GM19395 (cell line): Measurements from ENCODE around the gene ACKR2.

Experiments
- ATAC-seq: cut with Tn5 transposase; IDR thresholded peaks from one replicate; pipeline ENCODE4 v1.9.1; 2021; ENCODE audit warnings: mild to moderate bottlenecking, moderate library complexity; ENCODE audit not compliant: unreplicated experiment

Gene ACKR2

DNA sequence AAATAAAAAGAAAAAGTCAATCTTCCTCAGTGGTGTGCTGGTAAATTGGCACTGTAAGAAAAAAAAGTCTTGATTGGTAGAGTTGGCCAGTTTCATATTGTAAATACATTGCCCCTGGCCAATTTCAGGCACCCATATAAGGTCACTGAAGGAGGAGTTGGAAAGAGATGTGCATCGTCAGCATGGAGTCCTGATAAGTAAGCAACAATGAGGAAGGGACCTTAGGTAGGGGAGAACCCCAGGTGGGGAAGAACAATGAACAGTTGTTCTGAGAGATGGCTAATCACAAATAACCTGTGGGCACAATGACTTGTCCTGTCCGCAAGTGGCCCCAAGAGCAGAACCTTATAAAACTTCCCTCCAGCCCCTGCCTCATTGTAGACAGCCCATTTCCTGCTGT, 75.1 kb downstream of the ACKR2 start:
- no peak for ATAC-seq

DNA sequence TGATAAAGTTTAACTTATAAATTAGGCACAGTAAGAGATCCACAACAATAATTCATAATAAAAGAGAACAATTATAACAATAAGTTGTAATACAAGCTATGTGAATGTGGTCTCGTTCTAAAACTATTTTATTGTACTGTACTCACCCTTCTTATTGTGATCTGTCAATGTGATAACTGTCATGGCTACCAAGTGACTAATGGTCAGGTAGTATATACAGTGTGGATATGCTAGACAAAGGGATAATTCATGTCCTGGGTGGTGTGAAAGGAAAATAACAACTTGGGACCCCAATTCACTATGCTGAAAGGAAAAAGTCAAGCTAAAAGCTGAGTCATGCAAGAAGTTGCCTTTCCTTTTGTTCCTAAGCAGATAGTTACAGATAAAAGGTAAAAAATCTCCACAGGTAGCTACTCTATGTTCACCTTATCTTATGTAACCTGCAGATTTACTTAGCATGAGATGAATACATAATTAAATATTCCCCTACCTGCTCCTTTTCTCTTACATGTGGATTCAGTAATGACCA, 77.1 kb downstream of the ACKR2 start:
- ATAC-seq, result no peak

DNA sequence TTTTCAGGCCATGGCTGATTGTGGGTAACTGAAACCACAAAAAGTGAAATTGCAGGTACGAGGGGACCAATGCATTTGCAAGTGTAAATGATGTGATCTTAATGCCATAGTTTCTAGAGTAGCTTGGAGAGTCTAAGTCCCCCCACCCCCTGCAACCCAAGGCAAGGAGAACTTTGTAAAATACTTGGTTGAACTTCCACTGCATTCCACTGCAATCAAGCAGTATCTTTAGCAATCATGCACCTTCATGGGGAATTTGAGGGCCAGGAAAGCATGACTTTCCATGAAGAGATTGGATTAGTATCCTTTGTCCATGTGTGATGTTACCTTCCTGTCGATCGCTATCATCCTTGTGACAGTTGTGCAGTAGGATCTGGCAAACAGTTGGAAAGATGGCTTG, 77.8 kb downstream of the ACKR2 start:
- ATAC-seq, result no peak

DNA sequence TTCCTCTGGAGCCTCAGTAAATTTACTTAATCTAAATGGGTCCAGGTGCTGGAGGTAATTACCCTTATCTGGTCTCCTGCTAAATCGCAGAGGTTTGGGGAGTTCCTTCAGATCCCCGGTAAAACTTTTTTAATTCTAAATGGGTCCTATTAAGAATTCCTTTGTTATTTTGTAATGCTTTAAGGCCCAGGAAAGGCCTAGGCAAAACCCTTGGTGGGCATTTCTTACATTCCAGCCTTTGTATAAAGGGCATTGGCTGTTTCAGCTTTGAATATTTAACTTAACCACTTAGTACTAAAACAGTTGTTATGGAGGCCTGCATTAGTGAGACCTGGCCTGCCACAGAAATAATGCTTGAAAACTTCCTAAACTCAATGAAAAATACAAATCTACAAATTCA, 81.8 kb downstream of the ACKR2 start:
- no peak for ATAC-seq

DNA sequence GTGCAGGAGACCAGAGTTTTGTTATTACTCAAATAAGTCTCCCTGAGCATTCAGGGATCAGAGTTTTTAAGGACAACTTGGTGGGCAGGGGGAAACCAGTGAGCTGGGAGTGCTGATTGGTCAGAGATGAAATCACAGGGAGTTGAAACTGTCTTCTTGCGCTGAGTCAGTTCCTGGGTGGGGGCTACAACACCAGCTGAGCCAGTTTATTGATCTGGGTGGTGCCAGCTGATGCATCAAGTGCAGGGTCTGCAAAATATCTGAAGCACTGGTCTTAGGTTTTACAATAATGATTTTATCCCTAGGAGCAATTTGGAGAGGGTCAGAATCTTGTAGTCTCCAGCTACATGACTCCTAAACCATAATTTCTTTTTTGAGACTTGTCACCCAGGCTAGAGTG, 82.9 kb downstream of the ACKR2 start:
- no peak for ATAC-seq

DNA sequence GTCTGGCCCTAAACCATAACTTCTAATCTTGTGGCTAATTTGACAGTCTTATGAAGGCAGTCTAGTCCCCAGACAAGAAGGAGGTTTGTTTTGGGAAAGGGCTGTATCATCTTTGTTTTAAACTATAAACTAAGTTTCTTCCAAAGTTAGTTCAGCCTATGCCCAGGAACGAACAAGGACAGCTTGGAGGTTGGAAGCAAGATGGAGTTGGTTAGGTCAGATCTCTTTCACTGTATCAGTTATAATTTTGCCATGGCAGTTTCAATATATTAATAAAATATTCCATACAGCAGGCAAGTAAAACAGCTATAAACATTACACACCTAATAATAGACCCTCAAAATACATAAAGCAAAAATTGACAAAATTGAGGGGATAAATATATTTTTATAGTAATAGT, 83.6 kb downstream of the ACKR2 start:
- ATAC-seq, result no peak

DNA sequence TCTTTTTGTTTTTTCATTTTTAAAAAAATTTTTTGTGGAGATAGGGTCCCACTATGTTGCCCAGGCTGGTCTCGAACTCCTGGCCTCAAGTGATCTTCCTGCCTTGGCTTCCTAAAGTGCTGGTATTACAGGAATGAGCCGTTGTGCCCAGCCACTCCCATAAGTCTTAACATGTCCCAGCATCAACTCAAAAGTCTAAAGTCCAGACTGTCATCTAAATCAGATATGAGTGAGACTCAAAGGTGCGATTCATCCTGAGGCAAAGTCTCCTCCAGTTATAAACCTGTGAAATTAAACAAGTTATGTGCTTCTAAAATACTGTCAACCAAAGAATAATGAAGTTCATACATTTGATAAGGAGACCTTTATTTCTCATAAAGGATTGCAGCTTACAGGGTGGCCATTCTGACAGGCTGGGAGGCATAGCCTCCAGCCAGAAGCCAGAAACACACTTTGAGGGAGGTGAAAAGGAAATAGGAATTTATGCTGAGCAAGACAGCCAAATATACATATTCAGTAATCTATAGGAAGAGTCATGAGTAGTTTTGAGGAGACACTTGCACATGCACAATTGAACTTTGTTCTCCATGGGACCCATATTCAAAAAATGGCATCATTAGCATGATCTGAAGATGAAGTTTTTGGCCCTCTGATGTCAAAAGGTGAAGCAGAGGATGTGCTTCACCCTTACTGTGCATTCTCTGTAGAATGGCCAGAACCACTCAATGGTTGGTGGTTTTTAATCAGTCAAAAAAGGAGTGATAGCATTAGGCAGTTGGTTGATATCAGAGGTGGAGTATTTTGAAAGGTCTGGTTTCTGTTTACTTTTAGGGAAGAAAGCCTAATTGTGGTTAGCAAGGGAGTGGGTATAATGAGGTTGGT, 85.7 kb downstream of the ACKR2 start:
- no peak for ATAC-seq

DNA sequence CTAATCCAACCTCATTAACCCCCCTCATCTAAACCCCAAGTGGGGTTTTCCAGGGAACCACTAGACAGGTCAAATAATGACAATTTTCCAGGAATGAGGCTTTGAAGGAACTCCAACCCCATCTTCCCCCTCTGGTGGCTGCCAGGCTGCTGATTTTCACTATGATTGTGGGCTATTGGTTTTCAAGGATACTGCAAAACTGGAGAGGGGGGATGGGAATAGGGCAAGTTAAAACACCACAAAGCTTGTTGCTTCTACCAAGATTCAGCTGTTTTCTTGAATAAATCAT, 86.3 kb downstream of the ACKR2 start:
- no peak for ATAC-seq

DNA sequence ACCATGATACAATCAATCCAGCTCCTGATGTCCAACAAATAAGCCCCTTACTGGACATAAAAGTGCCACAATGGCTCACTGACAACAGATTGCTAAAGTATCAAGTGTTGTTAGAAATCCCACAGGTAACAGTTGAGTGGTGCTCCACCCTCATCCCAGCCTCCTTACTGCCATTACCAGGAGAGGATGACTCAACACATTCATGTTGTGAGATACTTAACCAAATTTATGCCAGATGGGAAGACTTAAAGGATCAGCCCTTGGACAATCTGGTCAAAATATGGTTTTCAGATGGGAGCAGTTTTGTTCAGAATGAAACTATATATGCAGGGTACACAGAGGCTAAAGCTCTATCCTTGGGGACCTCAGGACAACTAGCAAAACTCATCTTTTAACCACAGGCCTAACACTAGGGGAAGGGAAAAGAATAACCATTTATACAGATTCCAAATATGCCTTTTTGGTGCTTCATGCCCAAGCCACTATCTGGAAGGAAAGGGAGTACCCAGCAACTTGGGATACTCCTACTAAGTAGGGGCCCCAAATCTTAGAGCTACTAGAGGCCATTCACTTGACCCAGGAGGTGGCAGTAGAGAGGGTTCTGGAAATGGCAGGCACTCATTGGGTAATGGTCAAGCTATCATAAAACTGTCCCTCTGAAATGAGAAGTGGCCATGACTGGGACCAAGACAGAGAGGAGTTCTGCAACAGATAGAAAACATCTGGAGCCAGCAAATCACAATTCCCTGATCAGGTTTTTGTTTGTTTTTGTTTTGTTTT, 89.8 kb downstream of the ACKR2 start:
- no peak for ATAC-seq

DNA sequence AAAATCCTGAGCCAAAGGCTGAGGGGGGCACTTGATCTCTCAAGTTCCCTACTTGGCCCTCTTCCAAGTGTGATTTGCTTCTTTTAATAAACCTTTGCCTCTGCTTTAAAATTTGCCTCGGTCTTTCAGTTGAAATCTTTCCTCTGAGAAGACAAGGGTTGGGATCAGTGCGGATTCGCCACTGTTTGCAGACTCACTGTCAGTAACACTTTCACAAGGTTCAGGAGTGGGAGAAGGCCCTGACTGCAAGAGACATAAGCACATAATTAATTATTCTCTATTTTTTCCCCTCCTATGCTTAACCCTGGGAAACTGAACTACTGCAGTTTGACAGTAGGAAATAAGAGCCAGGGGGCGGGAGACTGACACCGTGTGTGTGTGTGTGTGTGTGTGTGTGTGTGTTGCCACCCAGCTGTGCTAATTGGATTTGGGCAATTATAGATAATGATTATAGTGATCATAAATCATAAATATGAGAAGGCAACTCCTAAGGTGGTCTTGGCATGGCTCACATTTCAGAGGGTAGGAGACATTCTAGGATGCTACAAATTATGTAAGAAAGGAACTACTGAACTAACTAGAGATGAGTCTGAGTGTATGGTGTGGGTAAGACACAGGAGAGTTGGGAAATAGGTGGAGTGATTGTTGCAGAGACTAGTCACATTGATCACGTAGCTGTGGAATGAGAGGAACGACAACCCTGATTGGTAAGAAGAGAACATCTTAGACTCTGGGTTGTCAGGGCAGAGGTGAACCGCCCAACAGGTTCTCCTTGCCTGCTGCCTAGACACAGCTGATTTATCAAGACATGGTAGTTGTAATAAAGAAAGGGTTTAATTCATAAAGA, 91.2 kb downstream of the ACKR2 start:
- no peak for ATAC-seq

DNA sequence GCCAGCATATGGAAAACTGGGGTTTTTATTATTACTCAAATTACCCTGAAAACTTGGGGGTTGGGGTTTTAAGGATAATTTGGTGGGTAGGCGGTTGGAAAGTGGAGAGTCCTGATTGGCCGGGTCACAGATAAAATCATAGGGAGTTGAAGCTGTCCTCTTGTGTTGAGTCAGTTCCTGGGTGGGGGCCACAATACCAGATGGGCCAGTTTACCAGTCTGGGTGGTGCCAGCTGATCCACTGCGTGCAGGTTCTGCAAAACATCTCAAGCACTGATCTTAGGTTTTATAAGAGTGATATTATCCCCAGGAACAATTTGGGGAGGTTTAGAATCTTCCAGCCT, 91.8 kb downstream of the ACKR2 start:
- ATAC-seq, result no peak

DNA sequence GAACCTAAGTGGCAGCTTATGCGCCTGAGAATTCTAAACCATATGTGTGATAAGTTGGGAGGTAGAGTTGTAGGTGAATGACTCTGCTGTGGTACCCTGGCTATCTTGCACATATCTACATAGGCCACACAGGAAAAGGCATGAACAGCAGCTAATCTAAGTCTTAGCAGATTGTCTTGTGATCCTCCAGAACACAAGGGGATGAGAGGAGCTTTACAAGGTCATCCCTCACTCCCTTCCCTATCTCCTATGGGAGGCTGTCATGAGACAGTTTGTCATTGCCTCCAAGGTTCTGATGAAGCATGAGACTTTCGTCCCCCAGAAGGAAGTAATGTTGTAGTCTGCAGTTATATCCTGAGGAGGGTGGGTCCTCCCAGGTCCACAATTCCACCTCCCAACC, 93.0 kb downstream of the ACKR2 start:
- ATAC-seq, result no peak

DNA sequence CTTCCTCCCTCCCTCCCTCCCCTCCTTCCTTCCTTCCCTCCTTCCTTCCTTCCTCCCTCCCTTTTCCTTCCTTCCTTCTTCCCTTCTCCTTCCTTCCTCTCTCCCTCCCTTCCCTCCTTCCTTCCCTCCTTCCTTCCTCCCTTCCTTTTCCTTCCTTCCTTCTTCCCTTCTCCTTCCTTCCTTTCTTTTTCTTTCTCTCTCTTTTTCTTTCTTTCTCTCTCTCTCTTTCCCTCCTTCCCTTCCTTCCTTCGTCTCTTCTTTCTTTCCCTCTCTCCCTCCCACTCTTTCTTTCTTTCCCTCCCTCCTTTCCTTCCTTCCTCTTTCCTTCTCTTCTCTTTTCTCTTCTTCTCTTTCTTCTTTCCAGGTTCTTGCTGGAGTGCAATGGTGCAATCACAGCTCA, 94.8 kb downstream of the ACKR2 start:
- no peak for ATAC-seq

DNA sequence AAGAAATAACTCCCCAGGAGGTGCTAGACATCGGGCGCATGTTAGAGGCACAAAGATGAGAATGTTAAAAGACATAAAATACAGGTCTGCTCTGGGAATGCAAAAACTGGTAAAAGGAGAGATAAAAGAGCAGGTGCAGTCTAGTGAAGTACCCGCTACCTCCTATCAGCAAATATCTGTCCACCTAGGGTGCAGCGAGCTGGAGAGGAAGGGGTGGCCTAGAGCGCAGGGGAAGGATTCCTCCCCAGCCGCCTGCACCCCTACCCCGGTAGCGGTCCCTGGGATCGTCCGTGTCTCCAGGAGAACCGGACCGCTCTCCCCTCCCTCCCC, 96.5 kb downstream of the ACKR2 start:
- no peak for ATAC-seq

DNA sequence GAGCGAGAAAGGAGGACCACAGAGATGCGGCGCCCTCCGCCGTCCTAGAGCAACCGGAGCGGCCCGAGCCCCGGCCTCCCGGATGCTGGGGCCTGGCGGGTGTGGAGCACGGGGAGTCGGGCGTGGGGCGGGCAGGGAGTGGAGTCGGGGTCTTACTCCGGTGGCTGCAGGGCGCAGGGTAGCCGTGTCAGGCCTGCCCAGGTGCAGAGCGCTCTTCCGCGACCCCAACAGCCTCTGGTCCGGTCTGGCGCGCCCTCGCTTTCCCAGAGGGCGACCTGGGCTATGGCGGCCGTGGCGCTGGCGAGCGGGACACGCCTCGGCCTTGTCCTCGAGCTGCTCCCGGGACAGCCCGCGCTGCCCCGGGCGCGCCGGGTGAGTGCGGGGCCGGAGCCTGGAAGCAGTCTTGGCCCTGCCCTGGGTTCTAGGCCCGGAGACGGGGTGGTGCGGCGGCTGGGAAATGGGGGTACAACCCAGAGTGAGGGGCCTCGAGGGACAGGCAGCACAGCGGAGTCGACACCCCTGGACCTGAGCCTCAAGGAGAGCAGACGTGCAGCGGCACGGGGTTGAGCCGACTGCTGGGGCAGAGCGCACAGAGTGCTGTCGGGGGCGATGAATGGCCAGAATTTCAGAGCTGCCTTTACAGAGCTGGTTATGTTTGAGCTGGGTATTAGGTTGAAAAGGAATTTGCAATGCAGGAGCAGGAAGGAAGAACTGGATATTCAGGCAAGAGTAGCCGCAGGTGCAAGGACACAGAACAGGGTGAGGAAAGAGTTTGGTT, 97.0 kb downstream of the ACKR2 start, which contains the start of gene ZNF662:
ZNF662 (plus strand) TSS at position 73 of the 778 bp plus-strand sequence. CDS start 1,973 bp downstream, outside the sequence.
- ATAC-seq, result no peak

DNA sequence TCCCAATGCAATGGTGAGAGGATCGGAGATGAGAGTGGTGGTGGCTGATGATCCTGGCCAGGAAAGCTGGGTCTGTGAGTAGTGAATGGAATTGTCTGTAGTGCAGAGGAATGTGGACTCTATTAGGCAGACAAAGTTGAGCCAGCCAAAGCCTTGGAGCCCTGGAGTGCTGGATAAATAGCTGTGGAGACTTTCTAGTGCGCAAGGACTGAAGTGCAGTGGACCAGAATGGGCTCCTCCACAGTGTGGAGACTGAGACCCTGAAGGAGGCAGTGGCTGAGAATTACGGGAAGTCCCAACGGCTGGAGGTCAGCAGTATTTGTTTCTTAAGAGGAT, 97.6 kb downstream of the ACKR2 start:
- ATAC-seq, result no peak

DNA sequence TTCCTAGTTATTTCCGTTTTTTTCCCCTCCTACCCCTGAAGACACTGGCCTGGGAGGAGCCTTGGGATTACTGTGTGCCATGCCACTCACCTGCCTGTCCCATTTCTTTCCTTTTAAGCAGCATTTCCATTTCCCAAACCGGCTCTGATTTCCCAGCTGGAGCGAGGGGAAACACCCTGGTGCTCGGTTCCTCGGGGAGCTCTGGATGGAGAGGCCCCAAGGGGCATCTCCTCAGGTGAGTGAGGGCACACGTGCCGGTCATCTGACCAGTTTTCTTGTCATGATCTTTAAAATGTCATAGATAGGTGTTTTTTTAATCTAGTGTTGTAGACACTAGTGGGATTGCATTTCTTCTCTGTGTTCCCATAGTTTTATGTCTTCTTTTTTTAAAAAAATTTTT, 99.4 kb downstream of the ACKR2 start:
- ATAC-seq, result no peak

DNA sequence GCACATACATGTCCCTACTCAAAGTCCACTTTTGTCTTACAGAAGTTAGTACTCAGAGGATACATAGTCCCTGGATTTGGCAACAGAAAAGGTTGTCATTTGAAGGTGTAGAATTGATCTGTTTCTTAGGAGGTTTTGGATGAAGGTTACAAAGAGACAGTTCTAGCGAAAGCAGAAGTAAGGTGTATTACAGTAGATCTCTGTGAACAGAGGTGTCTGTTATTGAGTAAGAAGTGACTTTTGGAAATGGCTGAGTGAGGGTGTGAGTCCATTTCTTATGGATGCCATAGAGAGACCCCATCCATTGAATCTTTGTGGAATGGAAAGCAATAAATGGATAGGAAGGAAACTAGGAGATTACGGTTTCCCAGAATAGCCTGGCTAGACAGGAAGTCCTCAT, 102.3 kb downstream of the ACKR2 start:
- ATAC-seq, result no peak

DNA sequence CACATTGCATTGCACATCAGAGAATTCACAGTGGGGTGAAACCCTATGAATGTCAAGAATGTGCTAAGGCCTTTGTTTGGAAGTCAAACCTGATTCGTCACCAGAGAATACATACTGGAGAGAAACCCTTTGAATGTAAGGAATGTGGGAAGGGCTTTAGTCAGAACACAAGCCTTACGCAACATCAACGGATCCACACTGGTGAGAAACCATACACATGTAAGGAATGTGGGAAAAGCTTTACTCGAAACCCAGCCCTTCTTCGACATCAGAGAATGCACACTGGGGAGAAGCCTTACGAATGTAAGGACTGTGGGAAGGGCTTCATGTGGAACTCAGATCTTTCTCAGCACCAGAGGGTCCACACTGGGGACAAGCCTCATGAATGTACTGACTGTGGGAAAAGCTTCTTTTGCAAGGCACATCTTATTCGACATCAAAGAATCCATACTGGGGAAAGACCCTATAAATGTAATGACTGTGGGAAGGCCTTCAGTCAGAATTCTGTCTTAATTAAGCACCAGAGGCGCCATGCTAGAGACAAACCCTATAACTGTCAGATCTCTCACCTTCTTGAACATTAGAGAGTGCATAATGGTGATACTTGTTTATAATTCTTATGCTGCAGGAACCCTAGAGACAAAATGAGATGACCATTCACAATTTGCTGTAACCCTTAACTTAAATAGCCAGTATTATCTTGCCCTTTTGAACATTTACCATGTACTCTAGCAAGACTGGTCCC, 105.7 kb downstream of the ACKR2 start:
- no peak for ATAC-seq
